ENCODE data around the gene C16orf92.

DNA sequence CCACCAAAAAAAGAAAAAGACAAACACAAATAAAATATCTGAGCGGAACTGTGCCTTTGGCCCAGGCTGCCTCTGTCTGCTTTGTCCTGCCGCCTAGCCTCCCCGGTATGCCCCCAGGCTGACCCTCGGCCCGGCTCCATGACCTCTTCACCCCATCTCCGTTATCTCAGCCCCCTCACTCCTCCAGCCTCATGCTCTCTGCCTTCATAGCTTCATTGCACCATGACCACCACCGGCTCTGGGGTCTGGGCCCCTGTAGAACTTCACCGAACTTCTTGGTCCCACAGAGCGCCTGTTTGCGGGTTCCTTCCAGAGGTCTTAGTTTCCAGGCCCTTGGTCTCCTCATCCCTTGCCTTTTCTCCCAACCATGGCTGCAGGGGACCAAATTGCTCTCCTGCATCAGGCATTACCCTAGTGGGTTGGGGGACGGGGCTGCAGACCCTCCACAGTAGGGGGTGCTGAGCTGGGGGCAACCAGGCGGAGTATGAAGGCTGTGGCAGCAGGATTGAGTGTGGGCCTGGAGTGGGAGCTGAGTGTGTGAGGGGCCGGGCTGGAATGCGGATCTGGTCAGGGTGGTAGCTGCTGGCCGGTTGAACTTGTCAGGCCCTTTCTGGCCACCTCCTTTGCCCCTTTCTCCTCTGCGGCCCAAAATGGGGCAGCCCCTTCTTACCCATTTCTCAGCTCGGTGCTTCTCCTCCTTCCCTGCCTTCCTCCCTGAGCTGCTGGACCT, 34.5 kb upstream of the C16orf92 start:
- TF ChIP-seq, protein P1, sequence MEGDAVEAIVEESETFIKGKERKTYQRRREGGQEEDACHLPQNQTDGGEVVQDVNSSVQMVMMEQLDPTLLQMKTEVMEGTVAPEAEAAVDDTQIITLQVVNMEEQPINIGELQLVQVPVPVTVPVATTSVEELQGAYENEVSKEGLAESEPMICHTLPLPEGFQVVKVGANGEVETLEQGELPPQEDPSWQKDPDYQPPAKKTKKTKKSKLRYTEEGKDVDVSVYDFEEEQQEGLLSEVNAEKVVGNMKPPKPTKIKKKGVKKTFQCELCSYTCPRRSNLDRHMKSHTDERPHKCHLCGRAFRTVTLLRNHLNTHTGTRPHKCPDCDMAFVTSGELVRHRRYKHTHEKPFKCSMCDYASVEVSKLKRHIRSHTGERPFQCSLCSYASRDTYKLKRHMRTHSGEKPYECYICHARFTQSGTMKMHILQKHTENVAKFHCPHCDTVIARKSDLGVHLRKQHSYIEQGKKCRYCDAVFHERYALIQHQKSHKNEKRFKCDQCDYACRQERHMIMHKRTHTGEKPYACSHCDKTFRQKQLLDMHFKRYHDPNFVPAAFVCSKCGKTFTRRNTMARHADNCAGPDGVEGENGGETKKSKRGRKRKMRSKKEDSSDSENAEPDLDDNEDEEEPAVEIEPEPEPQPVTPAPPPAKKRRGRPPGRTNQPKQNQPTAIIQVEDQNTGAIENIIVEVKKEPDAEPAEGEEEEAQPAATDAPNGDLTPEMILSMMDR (IDR thresholded peaks at IDR 0.05; ENCODE audit: borderline replicate concordance, extremely low read depth, low read length, poor library complexity, severe bottlenecking): no peak
- no peak for TF ChIP-seq EZH2 (IDR thresholded peaks at IDR 0.05; ENCODE audit: borderline replicate concordance, low read depth, low read length, severe bottlenecking)

Data from DND-41 (cell line).